Esophagus (tissue), 2 donors: ENCODE measurements around the gene GULP1. TPM values are rescaled to one million over a fixed set of nuclear protein-coding genes. Genes with fewer than 3 reads are reported as not detected.
"Not testable (repeated sequence)": the region's sequence is repeated elsewhere in the genome, so short reads cannot be mapped to it uniquely, and the experiment has no call there.

Source experiments
- H3K27ac ChIP-seq, 2 donors: one replicate each; pipeline ENCODE4 v1.5.1; 2013; ENCODE audit warnings: low read depth in 2 of 2, mild to moderate bottlenecking in 2 of 2, inconsistent platforms in 1 of 2, low read length in 1 of 2, moderate library complexity in 1 of 2
- H3K27me3 ChIP-seq, 2 donors: one replicate each; pipeline ENCODE4 v1.6.1; 2013; ENCODE audit warnings: low read length in 2 of 2, control low read depth in 1 of 2, mild to moderate bottlenecking in 1 of 2; ENCODE audit not compliant: insufficient read depth in 2 of 2, control insufficient read depth in 1 of 2
- H3K36me3 ChIP-seq, 2 donors: one replicate each; pipeline ENCODE4 v1.6.1; 2013; ENCODE audit warnings: low read length in 1 of 2; ENCODE audit not compliant: control insufficient read depth in 2 of 2, insufficient read depth in 2 of 2
- H3K4me1 ChIP-seq, 2 donors: one replicate each; pipeline ENCODE4 v1.6.1; 2013; ENCODE audit warnings: low read length in 1 of 2; ENCODE audit not compliant: control insufficient read depth in 2 of 2, insufficient read depth in 2 of 2
- H3K4me3 ChIP-seq, 2 donors: one replicate each; pipeline ENCODE4 v1.5.1; 2013; ENCODE audit warnings: low read length in 2 of 2, mild to moderate bottlenecking in 2 of 2, low read depth in 1 of 2, moderate library complexity in 1 of 2
- H3K9me3 ChIP-seq, 2 donors: one replicate each; pipeline ENCODE4 v1.6.1; 2013; ENCODE audit warnings: mild to moderate bottlenecking in 2 of 2, low read depth in 1 of 2, low read length in 1 of 2, moderate library complexity in 1 of 2; ENCODE audit not compliant: control insufficient read depth in 2 of 2, insufficient read depth in 1 of 2
- WGBS, 2 donors: extraction: QIAGEN DNeasy Blood & Tissue Kit; methylation state at CpG; one replicate each; pipeline ENCODE4 v1.1.7; 2013; 5-methylcytosine and 5-hydroxymethylcytosine counted together
- polyA plus RNA-seq, 2 donors: library from polyadenylated mRNA; stranded (reverse); fragments of 200-250 nt; gene quantifications; one replicate each; pipeline ENCODE4 v1.2.3, GENCODE V29; 2013
- donor health status: healthy with polysubstance abuse.
- donor health status: Bipolar disorder and iron deficiency.

The GULP1 gene
- polyA plus RNA-seq, 2 donors, result 5.5 to 10.5 TPM

- H3K4me3 ChIP-seq, result no peak overlapping the region
- H3K9me3 ChIP-seq, result no peaks in the 10 kb centered on the region
- no peaks in the 10 kb centered on the region for H3K4me1 ChIP-seq
- H3K27ac ChIP-seq, result no peak overlapping the region
- no peaks in the 10 kb centered on the region for H3K36me3 ChIP-seq
- no peaks in the 10 kb centered on the region for H3K27me3 ChIP-seq
- WGBS, 2 donors, result 56 to 71% methylated on average over 3 of the region's 3 CpGs
Observed at GRCh38 chr2:188443207-188443606, 151.5 kb downstream of the GULP1 start.

- Histone ChIP-seq H3K36me3 (no peaks in the 10 kb centered on the region), H3K9me3 (no peaks in the 10 kb centered on the region), H3K4me1 (no peaks in the 10 kb centered on the region), H3K4me3 (no peak overlapping the region), H3K27me3 (no peaks in the 10 kb centered on the region), H3K27ac (no peak overlapping the region)
- 83 to 89% methylated on average over 3 of the region's 3 CpGs for WGBS, 2 donors
Observed at GRCh38 chr2:188444106-188444835, 152.6 kb downstream of the GULP1 start.

- no peak overlapping the region for H3K4me3 ChIP-seq
- no peak overlapping the region for H3K27ac ChIP-seq
- no peaks in the 10 kb centered on the region for H3K27me3 ChIP-seq
- H3K9me3 ChIP-seq, result peaks cover 0 to 3% of the 10 kb centered on the region in 2 donors
- H3K4me1 ChIP-seq, result no peaks in the 10 kb centered on the region
- no peaks in the 10 kb centered on the region for H3K36me3 ChIP-seq
- 90 to 94% methylated on average over 1 of the region's 1 CpG for WGBS, 2 donors
Observed at GRCh38 chr2:188449561-188449960, 157.9 kb downstream of the GULP1 start.

GRCh38 chr2:188449971-188450370 is 158.3 kb downstream of the GULP1 start:
- no peak overlapping the region for H3K27ac ChIP-seq
- H3K27me3 ChIP-seq, result no peaks in the 10 kb centered on the region
- peaks cover 0 to 3% of the 10 kb centered on the region in 2 donors for H3K9me3 ChIP-seq
- H3K4me3 ChIP-seq, result no peak overlapping the region
- no peaks in the 10 kb centered on the region for H3K36me3 ChIP-seq
- H3K4me1 ChIP-seq, result no peaks in the 10 kb centered on the region

GRCh38 chr2:188450732-188451483 is 159.2 kb downstream of the GULP1 start:
- no peaks in the 10 kb centered on the region for H3K4me1 ChIP-seq
- no peak overlapping the region for H3K27ac ChIP-seq
- peaks cover 0 to 3% of the 10 kb centered on the region in 2 donors for H3K9me3 ChIP-seq
- no peaks in the 10 kb centered on the region for H3K36me3 ChIP-seq
- 73% methylated on average over 2 of the region's 2 CpGs for WGBS, 2 donors
- no peak overlapping the region for H3K4me3 ChIP-seq
- no peaks in the 10 kb centered on the region for H3K27me3 ChIP-seq

- 68% methylated on average over 1 of the region's 1 CpG for WGBS, 2 donors
Observed at GRCh38 chr2:188452084-188452483, 160.4 kb downstream of the GULP1 start.

GRCh38 chr2:188456114-188456909 is 164.6 kb downstream of the GULP1 start:
- Histone ChIP-seq H3K36me3 (no peaks in the 10 kb centered on the region), H3K27ac (no peak overlapping the region), H3K27me3 (no peaks in the 10 kb centered on the region), H3K9me3 (peaks cover 0 to 3% of the 10 kb centered on the region in 2 donors), H3K4me1 (no peaks in the 10 kb centered on the region), H3K4me3 (no peak overlapping the region)
- WGBS, 2 donors, result 91 to 92% methylated on average over 12 of the region's 12 CpGs

More at GRCh38 chr2:188452084-188452483, 160.4 kb downstream of the GULP1 start:
- H3K9me3 ChIP-seq, result peaks cover 0 to 3% of the 10 kb centered on the region in 2 donors
- no peak overlapping the region for H3K4me3 ChIP-seq
- no peaks in the 10 kb centered on the region for H3K27me3 ChIP-seq
- H3K4me1 ChIP-seq, result no peaks in the 10 kb centered on the region
- H3K27ac ChIP-seq, result no peak overlapping the region
- H3K36me3 ChIP-seq, result no peaks in the 10 kb centered on the region

GRCh38 chr2:188459061-188459460 is 167.4 kb downstream of the GULP1 start:
- Histone ChIP-seq H3K9me3 (no peaks in the 10 kb centered on the region), H3K4me1 (no peaks in the 10 kb centered on the region)
- WGBS, 2 donors, result 90 to 91% methylated on average over 2 of the region's 2 CpGs

GRCh38 chr2:188466078-188466477 is 174.4 kb downstream of the GULP1 start:
- not testable (repeated sequence) for H3K27ac ChIP-seq, H3K27me3 ChIP-seq, H3K36me3 ChIP-seq, H3K9me3 ChIP-seq, H3K4me1 ChIP-seq, H3K4me3 ChIP-seq
- 86 to 90% methylated on average over 3 of the region's 3 CpGs for WGBS, 2 donors

More at GRCh38 chr2:188459061-188459460, 167.4 kb downstream of the GULP1 start:
- Histone ChIP-seq H3K27me3 (no peaks in the 10 kb centered on the region), H3K36me3 (no peaks in the 10 kb centered on the region), H3K4me3 (no peak overlapping the region), H3K27ac (no peak overlapping the region)
